ENCODE results near the gene HAT1.
"Not testable (repeated sequence)": the region's sequence is repeated elsewhere in the genome, so short reads cannot be mapped to it uniquely, and the experiment has no call there.

Gene HAT1

GRCh38 chr2:171972329-171972982 is 50.2 kb downstream of the HAT1 start:
- DNase-seq (ENCODE audit: low spot score): no peak

GRCh38 chr2:171979103-171979502 is 56.8 kb downstream of the HAT1 start:
- no peak for DNase-seq (ENCODE audit: low spot score)

GRCh38 chr2:171983924-171984323 is 61.7 kb downstream of the HAT1 start:
- DNase-seq (ENCODE audit: low spot score): not testable (repeated sequence)

- DNase-seq (ENCODE audit: low spot score): no peak
These were observed 62.8 kb downstream of the HAT1 start for GRCh38 chr2:171985076-171985475.

GRCh38 chr2:171986778-171987177 is 64.5 kb downstream of the HAT1 start:
- no peak for DNase-seq (ENCODE audit: low spot score)

- DNase-seq (ENCODE audit: low spot score): no peak
These were observed 68.8 kb downstream of the HAT1 start for GRCh38 chr2:171991027-171991426.

GRCh38 chr2:171995586-171995985 is 73.3 kb downstream of the HAT1 start:
- no peak for DNase-seq (ENCODE audit: low spot score)

GRCh38 chr2:171996021-171996420 is 73.8 kb downstream of the HAT1 start:
- no peak for DNase-seq (ENCODE audit: low spot score)

- not testable (repeated sequence) for DNase-seq (ENCODE audit: low spot score)
These were observed 74.8 kb downstream of the HAT1 start for GRCh38 chr2:171997031-171997430.

- no peak for DNase-seq (ENCODE audit: low spot score)
These were observed 76.9 kb downstream of the HAT1 start for GRCh38 chr2:171999161-171999560.

- peak; percentile 86 for DNase-seq (ENCODE audit: low spot score)
These were observed 77.6 kb downstream of the HAT1 start, which contains the start of gene METAP1D for GRCh38 chr2:171999604-172000469. TSS of gene METAP1D (plus strand) at chr2:171999953. CDS start at chr2:171999970, 17 bp downstream.

- DNase-seq (ENCODE audit: low spot score): no peak
These were observed 78.6 kb downstream of the HAT1 start for GRCh38 chr2:172000696-172001361.

- DNase-seq (ENCODE audit: low spot score): no peak
These were observed 85.1 kb downstream of the HAT1 start for GRCh38 chr2:172007372-172007771.

- DNase-seq (ENCODE audit: low spot score): no peak
These were observed 87.6 kb downstream of the HAT1 start for GRCh38 chr2:172009823-172010222.

- no peak for DNase-seq (ENCODE audit: low spot score)
These were observed 89.7 kb downstream of the HAT1 start for GRCh38 chr2:172011812-172012575.

- no peak for DNase-seq (ENCODE audit: low spot score)
These were observed 90.6 kb downstream of the HAT1 start for GRCh38 chr2:172012677-172013391.

- no peak for DNase-seq (ENCODE audit: low spot score)
These were observed 91.1 kb downstream of the HAT1 start for GRCh38 chr2:172013396-172013795.

GRCh38 chr2:172021074-172021931 is 99.0 kb downstream of the HAT1 start:
- DNase-seq (ENCODE audit: low spot score): no peak

GRCh38 chr2:172021955-172022354 is 99.7 kb downstream of the HAT1 start:
- DNase-seq (ENCODE audit: low spot score): no peak

- DNase-seq (ENCODE audit: low spot score): no peak
These were observed 109.3 kb downstream of the HAT1 start for GRCh38 chr2:172031536-172031935.

Measured in CD4-positive, alpha-beta T cell treated with Interleukin-6 at 100 ng/mL for 8 hours (primary cell).